ENCODE results near the gene PMP22. TPM values are rescaled to one million over a fixed set of nuclear protein-coding genes. Genes with fewer than 3 reads are reported as not detected.

Gene PMP22
- polyA plus RNA-seq (2013, experiment 1 of 2): 8.6 TPM
- 8.7 TPM for polyA plus RNA-seq (2013, experiment 2 of 2)

- Histone ChIP-seq H3K79me1 (ENCODE audit: low read depth, low read length) (no peaks in the 10 kb centered on the region), H2AFZ (ENCODE audit: low read length) (no peak within 1 kb of the TSS), H2BK15ac (ENCODE audit: low read length) (no peak within 1 kb of the TSS), H3K9ac (ENCODE audit: low read depth, low read length, poor library complexity) (no peak within 1 kb of the TSS), H3K14ac (ENCODE audit: low read length) (no peak within 1 kb of the TSS), H3K27ac (replicated peaks; ENCODE audit: low read length) (no peak within 1 kb of the TSS), H2AK5ac (ENCODE audit: low read depth, low read length) (no peak within 1 kb of the TSS), H3K18ac (ENCODE audit: low read length) (peak within 1 kb of the TSS; percentile 53), H3K27me3 (ENCODE audit: control insufficient read depth in 3 of 3, insufficient read depth in 3 of 3, low read depth in 1 of 3, low read length in 3 of 3) (peaks cover 7 to 87% (median 37%) of the 10 kb centered on the region in 3 experiments), H3K4me1 (ENCODE audit: control insufficient read depth in 2 of 2, insufficient read depth in 1 of 2, low read depth in 1 of 2, low read length in 2 of 2) (peaks cover 13 to 14% of the 10 kb centered on the region in 2 donors), H4K8ac (ENCODE audit: low read depth, low read length) (no peak within 1 kb of the TSS), H2BK120ac (ENCODE audit: low read depth, low read length) (no peak within 1 kb of the TSS), H3K4ac (ENCODE audit: low read length) (no peak within 1 kb of the TSS), H3K4me3 (ENCODE audit: low read length in 2 of 2) (no peak within 1 kb of the TSS), H3K9me3 (replicated peaks in 1 of 2; ENCODE audit: control insufficient read depth in 2 of 2, insufficient read depth in 1 of 2, low read depth in 1 of 2, low read length in 2 of 2) (no peaks in the 10 kb centered on the region), H3K23ac (ENCODE audit: low read depth, low read length, poor library complexity) (no peak within 1 kb of the TSS), H2BK12ac (ENCODE audit: low read length) (no peak within 1 kb of the TSS), H3K4me2 (ENCODE audit: insufficient read depth, low read length, poor library complexity, severe bottlenecking) (no peak within 1 kb of the TSS), H4K91ac (ENCODE audit: low read depth, low read length, poor library complexity) (no peak within 1 kb of the TSS), H2BK5ac (ENCODE audit: low read length) (no peak within 1 kb of the TSS), H3K36me3 (replicated peaks in 1 of 2; ENCODE audit: control insufficient read depth in 2 of 2, insufficient read depth in 2 of 2, low read length in 2 of 2) (no peaks in the 10 kb centered on the region)
- no CpG with 5 or more reads among the region's 6 CpGs for WGBS, 2 donors (ENCODE audit: extremely low coverage in 2 of 2, insufficient read length in 2 of 2, insufficient replicate concordance in 1 of 2)
- no peak for DNase-seq (ENCODE audit: low spot score)
These were observed at the start of gene PMP22 for GRCh38 chr17:15265131-15265530. PMP22 (minus strand) TSS chr17:15265326; CDS start chr17:15260727, 4,599 bp downstream.

- no peak overlapping the region for H3K9ac ChIP-seq (ENCODE audit: low read depth, low read length, poor library complexity)
- no peak overlapping the region for H2AK5ac ChIP-seq (ENCODE audit: low read depth, low read length)
These were observed 46.9 kb upstream of the PMP22 start for GRCh38 chr17:15311996-15312395.

GRCh38 chr17:15309793-15310192, 44.7 kb upstream of the PMP22 start:
- H2BK5ac ChIP-seq (ENCODE audit: low read length): no peak overlapping the region
- no peak overlapping the region for H3K4me2 ChIP-seq (ENCODE audit: insufficient read depth, low read length, poor library complexity, severe bottlenecking)
- H3K79me1 ChIP-seq (ENCODE audit: low read depth, low read length): no peaks in the 10 kb centered on the region
- no peak overlapping the region for H4K91ac ChIP-seq (ENCODE audit: low read depth, low read length, poor library complexity)
- H2BK120ac ChIP-seq (ENCODE audit: low read depth, low read length): no peak overlapping the region
- no peaks in the 10 kb centered on the region for H3K4me1 ChIP-seq (ENCODE audit: control insufficient read depth in 2 of 2, insufficient read depth in 1 of 2, low read depth in 1 of 2, low read length in 2 of 2)
- peaks cover 0 to 14% (median 0%) of the 10 kb centered on the region in 3 experiments for H3K27me3 ChIP-seq (ENCODE audit: control insufficient read depth in 3 of 3, insufficient read depth in 3 of 3, low read depth in 1 of 3, low read length in 3 of 3)
- no peaks in the 10 kb centered on the region for H3K9me3 ChIP-seq (replicated peaks in 1 of 2; ENCODE audit: control insufficient read depth in 2 of 2, insufficient read depth in 1 of 2, low read depth in 1 of 2, low read length in 2 of 2)
- H3K18ac ChIP-seq (ENCODE audit: low read length): no peak overlapping the region
- no peak for DNase-seq (ENCODE audit: low spot score)
- no peak overlapping the region for H3K4ac ChIP-seq (ENCODE audit: low read length)
- H3K36me3 ChIP-seq (replicated peaks in 1 of 2; ENCODE audit: control insufficient read depth in 2 of 2, insufficient read depth in 2 of 2, low read length in 2 of 2): no peaks in the 10 kb centered on the region
- H4K8ac ChIP-seq (ENCODE audit: low read depth, low read length): no peak overlapping the region
- no peak overlapping the region for H2AFZ ChIP-seq (ENCODE audit: low read length)
- no peak overlapping the region for H2BK12ac ChIP-seq (ENCODE audit: low read length)
- H3K14ac ChIP-seq (ENCODE audit: low read length): no peak overlapping the region
- no CpG with 5 or more reads among the region's 3 CpGs for WGBS, 2 donors (ENCODE audit: extremely low coverage in 2 of 2, insufficient read length in 2 of 2, insufficient replicate concordance in 1 of 2)
- no peak overlapping the region for H3K27ac ChIP-seq (replicated peaks; ENCODE audit: low read length)
- no peak overlapping the region for H3K9ac ChIP-seq (ENCODE audit: low read depth, low read length, poor library complexity)
- no peak overlapping the region for H3K4me3 ChIP-seq (ENCODE audit: low read length in 2 of 2)
- H2AK5ac ChIP-seq (ENCODE audit: low read depth, low read length): no peak overlapping the region
- no peak overlapping the region for H2BK15ac ChIP-seq (ENCODE audit: low read length)
- H3K23ac ChIP-seq (ENCODE audit: low read depth, low read length, poor library complexity): no peak overlapping the region

More at GRCh38 chr17:15311996-15312395, 46.9 kb upstream of the PMP22 start:
- Histone ChIP-seq H3K4me1 (ENCODE audit: control insufficient read depth in 2 of 2, insufficient read depth in 1 of 2, low read depth in 1 of 2, low read length in 2 of 2) (no peaks in the 10 kb centered on the region), H2BK120ac (ENCODE audit: low read depth, low read length) (no peak overlapping the region), H3K27me3 (ENCODE audit: control insufficient read depth in 3 of 3, insufficient read depth in 3 of 3, low read depth in 1 of 3, low read length in 3 of 3) (peaks cover 0 to 11% (median 0%) of the 10 kb centered on the region in 3 experiments), H3K4me3 (ENCODE audit: low read length in 2 of 2) (no peak overlapping the region), H3K4ac (ENCODE audit: low read length) (no peak overlapping the region), H2BK5ac (ENCODE audit: low read length) (no peak overlapping the region), H3K14ac (ENCODE audit: low read length) (no peak overlapping the region), H4K91ac (ENCODE audit: low read depth, low read length, poor library complexity) (no peak overlapping the region), H3K27ac (replicated peaks; ENCODE audit: low read length) (no peak overlapping the region), H3K4me2 (ENCODE audit: insufficient read depth, low read length, poor library complexity, severe bottlenecking) (no peak overlapping the region), H2BK12ac (ENCODE audit: low read length) (no peak overlapping the region), H3K9me3 (replicated peaks in 1 of 2; ENCODE audit: control insufficient read depth in 2 of 2, insufficient read depth in 1 of 2, low read depth in 1 of 2, low read length in 2 of 2) (no peaks in the 10 kb centered on the region), H3K18ac (ENCODE audit: low read length) (no peak overlapping the region), H4K8ac (ENCODE audit: low read depth, low read length) (no peak overlapping the region), H3K79me1 (ENCODE audit: low read depth, low read length) (no peaks in the 10 kb centered on the region), H2BK15ac (ENCODE audit: low read length) (no peak overlapping the region), H3K36me3 (replicated peaks in 1 of 2; ENCODE audit: control insufficient read depth in 2 of 2, insufficient read depth in 2 of 2, low read length in 2 of 2) (no peaks in the 10 kb centered on the region), H3K23ac (ENCODE audit: low read depth, low read length, poor library complexity) (no peak overlapping the region), H2AFZ (ENCODE audit: low read length) (no peak overlapping the region)
- WGBS, 2 donors (ENCODE audit: extremely low coverage in 2 of 2, insufficient read length in 2 of 2, insufficient replicate concordance in 1 of 2): no CpG with 5 or more reads among the region's 5 CpGs
- no peak for DNase-seq (ENCODE audit: low spot score)

GRCh38 chr17:15309236-15309635, 44.1 kb upstream of the PMP22 start:
- H3K79me1 ChIP-seq (ENCODE audit: low read depth, low read length): no peaks in the 10 kb centered on the region
- H2BK15ac ChIP-seq (ENCODE audit: low read length): no peak overlapping the region
- H2BK12ac ChIP-seq (ENCODE audit: low read length): no peak overlapping the region
- WGBS, 2 donors (ENCODE audit: extremely low coverage in 2 of 2, insufficient read length in 2 of 2, insufficient replicate concordance in 1 of 2): no CpG with 5 or more reads among the region's 3 CpGs
- H2BK5ac ChIP-seq (ENCODE audit: low read length): no peak overlapping the region
- H3K9me3 ChIP-seq (replicated peaks in 1 of 2; ENCODE audit: control insufficient read depth in 2 of 2, insufficient read depth in 1 of 2, low read depth in 1 of 2, low read length in 2 of 2): no peaks in the 10 kb centered on the region
- no peak overlapping the region for H2AFZ ChIP-seq (ENCODE audit: low read length)
- H3K4me1 ChIP-seq (ENCODE audit: control insufficient read depth in 2 of 2, insufficient read depth in 1 of 2, low read depth in 1 of 2, low read length in 2 of 2): no peaks in the 10 kb centered on the region
- no peaks in the 10 kb centered on the region for H3K36me3 ChIP-seq (replicated peaks in 1 of 2; ENCODE audit: control insufficient read depth in 2 of 2, insufficient read depth in 2 of 2, low read length in 2 of 2)
- no peak overlapping the region for H3K9ac ChIP-seq (ENCODE audit: low read depth, low read length, poor library complexity)
- H3K27ac ChIP-seq (replicated peaks; ENCODE audit: low read length): no peak overlapping the region
- H3K4me2 ChIP-seq (ENCODE audit: insufficient read depth, low read length, poor library complexity, severe bottlenecking): no peak overlapping the region
- no peak overlapping the region for H4K91ac ChIP-seq (ENCODE audit: low read depth, low read length, poor library complexity)
- no peak overlapping the region for H3K18ac ChIP-seq (ENCODE audit: low read length)
- peaks cover 0 to 14% (median 0%) of the 10 kb centered on the region in 3 experiments for H3K27me3 ChIP-seq (ENCODE audit: control insufficient read depth in 3 of 3, insufficient read depth in 3 of 3, low read depth in 1 of 3, low read length in 3 of 3)
- H3K4ac ChIP-seq (ENCODE audit: low read length): no peak overlapping the region
- no peak for DNase-seq (ENCODE audit: low spot score)
- H3K14ac ChIP-seq (ENCODE audit: low read length): no peak overlapping the region
- no peak overlapping the region for H3K4me3 ChIP-seq (ENCODE audit: low read length in 2 of 2)
- H4K8ac ChIP-seq (ENCODE audit: low read depth, low read length): no peak overlapping the region
- no peak overlapping the region for H3K23ac ChIP-seq (ENCODE audit: low read depth, low read length, poor library complexity)
- H2BK120ac ChIP-seq (ENCODE audit: low read depth, low read length): no peak overlapping the region
- H2AK5ac ChIP-seq (ENCODE audit: low read depth, low read length): no peak overlapping the region

Data from neuronal stem cell (in vitro differentiated cells).